Mesothelial cell of epicardium (in vitro differentiated cells): Measurements from ENCODE around the gene ANKRD1. TPM values are rescaled to one million over a fixed set of nuclear protein-coding genes. Genes with fewer than 3 reads are reported as not detected.

Source experiments
- DNase-seq, 2 experiments: peaks; one replicate each; pipeline ENCODE4 v3.0.0; 2021; ENCODE audit warnings: low spot score in 2 of 2; ENCODE audit not compliant: unreplicated experiment in 2 of 2
- H3K27ac Mint-ChIP-seq: 2 replicates; pipeline ENCODE4 v1.8.0; 2021; ENCODE audit warnings: mixed read lengths
- H3K27me3 Mint-ChIP-seq: 2 replicates; pipeline ENCODE4 v1.8.0; 2021; ENCODE audit warnings: low read depth, mixed read lengths
- H3K36me3 Mint-ChIP-seq: 2 replicates; pipeline ENCODE4 v1.8.0; 2021; ENCODE audit warnings: mixed read lengths
- H3K4me1 Mint-ChIP-seq: 2 replicates; pipeline ENCODE4 v1.8.0; 2021; ENCODE audit warnings: mixed read lengths
- H3K4me3 Mint-ChIP-seq: 2 replicates; pipeline ENCODE4 v1.8.0; 2021; ENCODE audit warnings: mild to moderate bottlenecking, moderate library complexity, mixed read lengths
- H3K9me3 Mint-ChIP-seq: 2 replicates; pipeline ENCODE4 v1.8.0; 2021; ENCODE audit warnings: mixed read lengths
- CTCF ChIP-seq: fragments of 200-600 bp; sonication (generic); IDR thresholded peaks from one replicate; pipeline ENCODE4 v1.5.0; 2021; ENCODE audit warnings: antibody characterized with exemption; ENCODE audit not compliant: unreplicated experiment
- total RNA-seq: library from RNA; stranded (reverse); gene quantifications from 3 replicates; pipeline ENCODE4 v1.2.1, GENCODE V29; 2021

ANKRD1 gene
- total RNA-seq, 1 donor from 2014 or later = 5.2 TPM

DNA sequence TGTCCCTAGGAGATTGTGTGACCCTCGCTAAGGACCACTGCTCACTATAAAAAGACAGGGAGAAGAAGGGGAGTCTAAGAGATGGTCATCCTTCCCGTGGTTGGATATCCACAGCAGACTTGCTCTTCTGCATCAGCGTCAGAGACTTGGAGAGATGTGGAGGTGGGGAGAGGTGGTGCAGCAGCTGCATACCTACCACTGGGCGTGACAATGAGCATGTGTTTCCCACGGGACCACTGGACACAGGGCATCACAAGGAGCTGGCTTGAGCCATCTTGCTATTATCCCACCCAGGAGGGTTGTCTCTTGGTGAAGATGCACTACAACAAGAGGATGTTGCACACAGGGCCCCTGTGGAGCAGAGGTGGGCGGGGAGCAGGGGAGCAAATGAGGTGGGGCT, 18.8 kb upstream of the ANKRD1 start:
- no peak for TF ChIP-seq CTCF
- H3K36me3 Mint-ChIP-seq = no peaks in the 10 kb centered on the region
- no peak for DNase-seq
- H3K27ac Mint-ChIP-seq = no peak overlapping the region
- H3K4me1 Mint-ChIP-seq = peaks cover 18% of the 10 kb centered on the region
- H3K4me3 Mint-ChIP-seq = no peak overlapping the region
- H3K9me3 Mint-ChIP-seq = no peaks in the 10 kb centered on the region
- no peaks in the 10 kb centered on the region for H3K27me3 Mint-ChIP-seq

GRCh38 chr10:90939116-90939515, 18.2 kb upstream of the ANKRD1 start:
- DNase-seq = no peak
- Mint-ChIP-seq H3K27ac (no peak overlapping the region), H3K4me3 (no peak overlapping the region), H3K9me3 (no peaks in the 10 kb centered on the region), H3K27me3 (no peaks in the 10 kb centered on the region), H3K4me1 (peaks cover 18% of the 10 kb centered on the region), H3K36me3 (no peaks in the 10 kb centered on the region)
- no peak for TF ChIP-seq CTCF

DNA sequence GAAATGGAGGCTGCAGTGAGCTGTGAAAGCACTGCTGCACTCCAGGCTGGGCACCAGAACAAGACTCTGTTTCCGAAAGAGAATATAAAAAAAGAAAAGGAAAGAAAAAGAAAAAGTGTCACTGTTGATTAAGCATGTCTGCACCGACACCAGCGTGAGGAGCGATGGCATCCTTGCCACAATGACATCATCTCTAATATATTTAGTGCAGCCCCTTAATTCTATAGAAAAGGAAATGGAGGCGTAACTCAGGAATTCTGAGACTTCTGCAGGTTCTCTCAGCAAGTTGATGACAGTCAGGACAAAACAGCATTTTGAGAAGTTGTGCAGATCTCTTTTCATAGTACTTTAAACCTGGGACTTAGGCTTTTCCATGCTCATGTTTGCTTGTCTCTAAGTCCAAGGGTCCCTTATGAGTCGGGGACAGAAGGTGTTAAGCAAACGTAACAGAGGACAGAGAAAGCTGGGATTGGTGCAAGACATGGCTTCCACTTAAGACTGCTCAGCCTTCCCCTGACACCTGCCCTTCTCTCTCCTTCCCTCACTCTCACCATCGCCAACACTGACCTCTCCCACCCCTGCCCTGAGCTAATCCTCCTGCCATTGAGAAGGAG, 16.9 kb upstream of the ANKRD1 start:
- Mint-ChIP-seq H3K4me1 (peaks cover 18% of the 10 kb centered on the region), H3K27me3 (no peaks in the 10 kb centered on the region), H3K27ac (no peak overlapping the region), H3K36me3 (no peaks in the 10 kb centered on the region), H3K4me3 (no peak overlapping the region), H3K9me3 (no peaks in the 10 kb centered on the region)
- TF ChIP-seq CTCF = no peak
- no peak for DNase-seq

DNA sequence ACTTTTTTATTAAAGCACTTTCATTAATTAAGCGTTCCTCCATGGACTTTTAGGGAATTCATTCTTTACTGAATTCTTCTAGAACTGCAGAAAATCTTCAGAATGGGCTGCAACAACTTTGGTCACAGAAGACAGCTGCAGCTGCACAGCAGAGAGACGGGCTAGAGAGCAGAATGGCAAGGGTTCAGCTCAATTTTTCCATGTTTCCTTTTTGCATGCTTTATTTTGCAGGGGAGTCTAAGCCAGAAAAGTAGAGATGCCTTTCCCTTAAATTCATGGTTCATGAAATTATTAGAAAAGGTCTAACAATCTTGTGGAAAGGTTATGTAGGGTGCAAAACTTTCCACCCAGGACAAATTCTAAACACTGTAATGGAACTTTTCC, 15.4 kb upstream of the ANKRD1 start:
- no peak for TF ChIP-seq CTCF
- no peaks in the 10 kb centered on the region for H3K36me3 Mint-ChIP-seq
- no peak for DNase-seq
- no peaks in the 10 kb centered on the region for H3K27me3 Mint-ChIP-seq
- H3K4me1 Mint-ChIP-seq = peaks cover 22% of the 10 kb centered on the region
- H3K4me3 Mint-ChIP-seq = no peak overlapping the region
- peak overlapping the region; percentile 77 for H3K27ac Mint-ChIP-seq
- H3K9me3 Mint-ChIP-seq = no peaks in the 10 kb centered on the region

DNA sequence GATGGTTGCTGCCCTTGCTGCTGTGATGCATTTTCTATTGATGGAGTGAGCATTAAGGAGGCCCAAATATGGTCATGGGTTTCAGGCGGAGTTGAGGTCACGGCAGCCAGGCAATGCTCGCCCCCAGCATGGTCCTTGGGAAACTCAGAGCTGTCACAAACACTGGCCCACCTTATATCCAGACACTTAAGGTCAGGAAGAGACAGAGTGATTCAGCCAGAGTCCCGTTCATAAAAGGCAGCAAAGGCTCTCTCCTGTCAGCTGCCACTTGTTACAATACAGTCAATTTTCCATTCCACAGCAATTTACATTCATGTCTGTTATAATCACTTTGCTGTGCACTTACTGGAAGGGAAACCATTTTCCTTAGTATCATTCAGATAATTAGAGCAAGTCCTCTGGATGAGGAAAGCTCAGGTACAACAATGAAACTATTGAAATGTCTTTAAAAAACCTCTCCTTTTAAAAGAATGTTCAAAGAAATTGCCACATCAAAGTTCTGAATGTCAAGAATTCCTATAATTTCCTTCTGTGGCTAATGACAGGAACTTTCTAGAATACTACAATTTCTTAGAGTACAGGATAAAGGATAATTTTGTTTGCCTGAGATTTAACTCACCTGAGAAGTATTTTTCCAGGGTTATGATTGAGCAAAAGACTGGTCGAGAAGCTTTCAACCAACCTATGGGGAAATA, 14.8 kb upstream of the ANKRD1 start:
- Mint-ChIP-seq H3K27me3 (no peaks in the 10 kb centered on the region), H3K36me3 (no peaks in the 10 kb centered on the region), H3K9me3 (no peaks in the 10 kb centered on the region), H3K27ac (peak overlapping the region; percentile 77), H3K4me1 (peaks cover 28% of the 10 kb centered on the region), H3K4me3 (no peak overlapping the region)
- no peak for TF ChIP-seq CTCF
- no peak for DNase-seq
